ENCODE measurements around the gene KRT20.
"Not testable (repeated sequence)": the region's sequence is repeated elsewhere in the genome, so short reads cannot be mapped to it uniquely, and the experiment has no call there.

The KRT20 gene

GRCh38 chr17:40896916-40897455 lies 11.9 kb upstream of the KRT20 start:
- DNase-seq, result no peak

GRCh38 chr17:40895106-40895730 lies 10.2 kb upstream of the KRT20 start:
- DNase-seq, result peak in 1 of 3 donors; percentile 3

DNA sequence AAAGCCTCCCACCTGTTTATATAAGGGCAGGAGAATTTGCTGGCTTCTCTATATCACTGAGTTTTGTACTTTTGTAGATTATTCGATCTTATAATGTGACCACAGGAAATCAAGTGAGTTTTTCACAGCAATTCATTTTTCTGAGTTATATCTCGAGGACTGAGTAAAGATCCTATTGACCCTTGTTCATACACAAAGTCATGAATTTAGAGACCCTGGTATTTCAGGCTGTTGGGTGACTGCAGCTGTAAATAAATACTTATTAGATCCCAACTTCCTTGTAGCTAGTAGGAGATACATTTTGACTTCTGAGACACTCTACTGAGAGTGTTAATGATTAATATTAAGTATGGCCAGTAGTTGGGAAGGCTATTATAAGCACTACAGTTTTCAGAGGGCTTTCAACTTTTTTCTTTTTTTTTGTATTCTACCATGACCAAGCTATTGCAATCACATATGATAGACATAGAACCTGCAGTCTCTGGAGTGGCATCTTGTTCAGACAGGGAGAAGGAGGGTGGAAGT lies 3.2 kb upstream of the KRT20 start:
- no peak for DNase-seq

DNA sequence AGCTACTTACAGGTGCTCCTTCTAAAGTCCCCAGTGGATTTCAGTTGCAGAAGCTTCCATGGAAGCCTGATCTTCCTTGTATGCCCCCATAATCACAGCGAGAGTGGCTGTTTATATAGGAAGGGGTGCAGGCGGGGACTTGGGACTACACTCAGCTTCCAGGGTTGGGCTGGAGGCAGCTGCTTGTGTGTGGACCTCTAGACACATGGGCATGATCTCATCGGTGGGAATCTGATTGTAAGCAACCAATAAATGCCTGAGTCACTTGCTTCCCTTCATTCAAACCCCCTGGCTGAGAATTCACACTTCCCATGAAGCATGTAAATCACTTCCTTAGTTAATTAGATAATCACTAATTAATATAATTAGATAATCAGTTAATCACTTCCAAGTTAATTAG lies 1.0 kb upstream of the KRT20 start:
- peak in 1 of 3 donors; percentile 6 for DNase-seq

DNA sequence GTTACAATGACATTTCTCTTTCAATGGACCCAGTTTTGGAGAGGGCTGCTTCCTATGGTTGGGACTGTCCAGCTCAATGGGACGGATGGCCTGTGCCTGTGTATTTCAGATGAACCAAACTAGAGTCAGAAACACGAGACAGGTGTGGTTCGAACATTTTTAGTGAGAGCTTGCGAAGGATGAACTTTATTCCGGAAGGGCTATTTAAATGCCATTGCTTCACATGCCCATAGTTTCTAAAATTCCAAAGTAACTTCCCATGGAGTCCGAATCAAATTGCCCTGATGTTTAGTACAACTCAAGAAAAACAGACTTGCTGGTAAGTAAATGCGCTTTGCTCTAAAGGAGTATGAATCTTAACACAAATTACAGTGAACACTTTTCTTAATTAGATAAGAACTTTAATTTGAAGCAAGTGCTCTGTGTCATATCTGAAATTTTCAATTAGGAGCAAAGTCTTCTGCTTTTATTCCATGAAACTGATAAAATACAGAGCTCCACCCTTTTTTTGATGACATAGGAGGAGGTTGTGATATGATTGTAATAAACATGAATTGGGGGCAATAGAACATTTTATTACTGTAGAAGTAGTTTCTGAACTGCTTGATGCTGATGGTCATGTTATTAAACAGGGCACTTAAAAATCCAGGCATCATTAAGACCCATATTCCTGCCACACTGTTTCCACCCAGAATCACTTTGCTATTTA lies 1.3 kb downstream of the KRT20 start:
- DNase-seq, result no peak

- DNase-seq, result no peak
Measured at GRCh38 chr17:40883031-40883430, 2.0 kb downstream of the KRT20 start.

DNA sequence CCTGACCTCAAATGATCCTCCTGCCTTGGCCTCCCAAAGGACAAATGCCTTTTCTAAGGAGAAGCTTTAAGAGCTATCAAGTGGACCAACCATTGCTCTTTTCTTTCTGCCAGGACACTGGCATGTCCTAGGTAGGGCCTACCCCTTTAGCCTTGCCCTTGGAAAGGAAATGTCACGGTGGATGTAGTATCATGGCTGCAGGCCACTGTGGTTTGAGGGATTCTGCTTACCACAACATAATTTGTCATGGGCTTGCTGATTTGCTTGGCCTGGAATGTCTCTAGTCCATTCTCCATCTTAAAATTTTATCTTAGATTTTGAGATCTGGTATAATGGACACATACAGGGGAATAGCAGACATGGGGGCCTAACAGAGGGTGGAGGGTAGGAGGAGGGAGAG lies 6.0 kb downstream of the KRT20 start:
- no peak for DNase-seq

- DNase-seq, result no peak
Measured at GRCh38 chr17:40878044-40878443, 7.0 kb downstream of the KRT20 start.

- no peak for DNase-seq
Measured at GRCh38 chr17:40873801-40874200, 11.2 kb downstream of the KRT20 start.

GRCh38 chr17:40873255-40873654 lies 11.8 kb downstream of the KRT20 start:
- no peak for DNase-seq

DNA sequence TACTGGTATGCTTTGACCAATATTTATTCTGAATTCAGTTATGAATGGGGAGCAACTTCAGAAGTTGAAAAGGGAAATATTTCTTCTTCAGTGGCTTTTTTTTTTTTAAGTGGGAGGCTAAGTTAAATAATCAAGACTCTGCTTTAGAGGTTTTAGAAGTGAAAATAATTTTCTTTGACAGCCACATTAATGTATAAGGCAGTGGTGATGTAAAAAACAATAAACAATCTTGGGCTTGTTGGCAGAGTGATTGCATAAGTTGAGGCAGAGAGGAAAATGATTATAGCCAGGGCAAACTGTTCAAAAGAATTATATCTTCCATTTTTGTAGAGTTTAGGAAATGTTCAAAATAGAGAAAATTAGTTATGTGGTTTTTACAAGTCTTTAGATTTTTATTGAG lies 12.6 kb downstream of the KRT20 start:
- DNase-seq, result no peak

- DNase-seq, result no peak
Measured at GRCh38 chr17:40871316-40871715, 13.7 kb downstream of the KRT20 start.

- no peak for DNase-seq
Measured at GRCh38 chr17:40870136-40870535, 14.9 kb downstream of the KRT20 start.

DNA sequence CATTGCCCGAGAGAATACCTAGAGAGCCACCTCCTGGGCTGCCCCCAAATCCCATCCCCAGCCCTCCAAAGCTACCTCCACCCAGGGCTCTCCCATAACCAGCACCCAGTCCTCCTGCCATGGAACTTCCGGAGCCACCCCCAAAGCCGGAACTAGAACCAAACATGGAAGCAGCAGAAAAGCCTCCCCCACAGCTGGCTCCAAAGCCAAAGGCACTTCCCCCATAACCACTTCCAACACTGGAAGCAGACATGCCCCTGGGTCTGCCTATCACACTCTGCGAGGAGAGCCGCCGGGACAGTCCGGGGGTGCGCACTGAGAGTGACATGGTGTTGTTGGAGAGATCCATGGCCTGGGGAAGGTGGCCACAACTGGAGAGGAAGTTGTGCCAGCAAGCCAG lies 18.2 kb downstream of the KRT20 start, which contains the start of gene KRT12:
Gene KRT12 (minus strand): TSS at position 386 of the 400 bp plus-strand sequence. CDS start 37 bp downstream, at position 349.
- DNase-seq, result no peak

GRCh38 chr17:40864661-40865390 lies 20.2 kb downstream of the KRT20 start:
- DNase-seq, result no peak

DNA sequence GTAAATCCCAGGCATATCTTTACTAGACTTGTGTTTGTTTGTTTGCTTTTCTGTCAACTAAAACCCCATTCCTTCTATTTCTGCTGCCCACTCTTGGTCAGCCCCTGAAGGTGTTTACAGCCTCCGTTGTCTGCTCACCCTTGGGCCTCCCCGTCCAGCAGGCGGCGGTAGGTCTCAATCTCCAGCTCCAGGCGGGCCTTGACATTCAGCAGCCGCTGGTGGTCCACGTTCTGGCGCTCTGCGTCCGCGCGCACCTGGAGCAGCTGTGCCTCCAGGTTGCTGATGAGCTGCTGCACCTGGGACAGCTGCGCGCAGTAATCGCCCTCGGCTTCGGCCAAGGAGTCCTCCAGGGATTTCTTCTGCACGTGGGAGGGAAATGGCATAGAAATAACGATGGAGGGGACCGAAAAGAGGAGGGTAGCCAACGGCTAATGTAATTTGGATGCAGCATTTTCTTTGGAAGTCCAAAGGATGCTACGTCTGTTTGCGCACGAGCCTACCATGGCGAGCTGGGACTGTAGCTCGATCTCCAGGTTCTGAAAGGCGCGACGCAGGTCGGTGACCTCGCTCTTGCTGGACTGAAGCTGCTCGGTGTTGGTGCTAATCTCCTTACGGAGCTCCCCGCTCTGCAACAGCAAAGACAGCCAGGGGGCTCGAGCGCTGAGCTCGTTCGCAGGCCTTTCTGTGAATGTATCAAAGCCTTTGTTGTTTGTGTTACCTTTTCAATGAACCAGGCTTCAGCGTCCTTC lies 21.9 kb downstream of the KRT20 start:
- DNase-seq, result peak in 1 of 3 donors; percentile 7

DNA sequence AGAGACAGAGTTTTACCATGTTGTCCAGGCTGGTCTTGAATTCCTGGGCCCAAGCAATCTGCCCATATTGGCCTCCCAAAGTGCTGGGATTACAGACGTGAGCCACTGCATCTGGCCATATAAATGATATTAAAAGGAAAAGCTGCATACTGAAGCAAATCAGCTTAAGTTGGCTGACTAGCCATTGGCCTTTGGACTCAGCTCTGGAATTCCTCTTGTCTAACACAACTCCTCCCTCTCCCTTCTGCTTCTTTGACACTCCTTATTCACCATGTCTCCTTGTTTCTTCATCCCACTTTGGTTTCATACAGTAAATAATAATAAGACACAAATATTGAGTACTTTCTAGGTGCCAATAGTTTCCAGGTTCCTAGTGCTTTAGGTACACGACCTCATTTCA lies 25.5 kb downstream of the KRT20 start:
- DNase-seq, result no peak

DNA sequence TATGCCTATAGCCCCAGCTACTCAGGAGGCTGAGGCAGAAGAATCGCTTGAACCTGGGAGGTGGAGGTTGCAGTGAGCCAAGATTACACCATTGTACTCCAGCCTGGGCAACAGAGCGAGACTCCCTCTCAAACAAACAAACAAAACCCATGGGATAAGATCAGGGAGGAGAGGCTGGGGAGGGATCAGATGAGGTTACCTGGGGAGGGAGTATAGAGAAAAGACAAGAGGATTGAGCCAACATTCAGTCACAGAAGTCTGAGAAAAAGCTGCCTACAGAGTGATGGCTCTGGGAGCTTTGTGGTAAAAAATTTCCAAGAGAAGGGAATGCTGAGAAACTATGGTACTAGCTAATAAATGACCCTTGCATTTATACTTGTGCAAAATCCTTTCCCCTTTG lies 26.4 kb downstream of the KRT20 start:
- not testable (repeated sequence) for DNase-seq

GRCh38 chr17:40857535-40857934 lies 27.5 kb downstream of the KRT20 start:
- no peak for DNase-seq

DNA sequence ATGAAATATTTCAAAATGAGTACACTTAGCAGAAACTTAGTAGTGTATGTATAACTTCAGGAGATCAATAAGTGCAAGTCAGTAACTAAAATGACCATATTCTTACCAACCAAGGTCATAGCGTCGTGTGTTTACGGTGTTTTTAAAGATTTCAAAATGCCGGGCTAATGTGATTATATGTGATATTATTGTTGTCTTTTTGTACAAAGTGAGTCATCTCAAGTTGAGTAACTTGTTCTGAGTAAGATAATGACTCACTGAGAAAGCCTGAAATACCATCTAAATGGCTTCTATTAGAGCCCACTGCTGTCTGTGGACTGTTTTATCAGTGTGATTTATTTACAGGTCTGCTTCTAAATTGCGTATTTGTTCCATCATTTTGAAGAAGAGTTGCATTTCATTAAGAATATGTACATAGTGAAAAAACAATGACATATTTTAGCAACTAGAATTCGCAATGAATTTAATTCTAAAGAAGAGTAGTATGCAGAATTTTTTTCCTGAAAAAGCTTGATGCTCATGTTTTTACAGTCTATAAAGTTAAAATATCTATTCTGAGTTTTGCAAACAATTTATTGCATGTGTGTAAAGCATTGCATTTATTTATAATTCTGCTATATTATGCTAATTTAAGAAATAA lies 30.7 kb downstream of the KRT20 start:
- DNase-seq, result peak; percentile 43 to 87 (median 86)

GRCh38 chr17:40852364-40852763 lies 32.7 kb downstream of the KRT20 start:
- DNase-seq, result no peak
